ENCODE measurements around the gene SLC5A5. TPM values are rescaled to one million over a fixed set of nuclear protein-coding genes. Genes with fewer than 3 reads are reported as not detected.
"Not testable (repeated sequence)": the region's sequence is repeated elsewhere in the genome, so short reads cannot be mapped to it uniquely, and the experiment has no call there.

Gene SLC5A5
- total RNA-seq, 1 donor from 2014 or later = 0.13 TPM

GRCh38 chr19:17871032-17871877 is 490 bp upstream of the SLC5A5 start:
- no peak for DNase-seq (ENCODE audit: low spot score)

- DNase-seq (ENCODE audit: low spot score) = no peak
Measured at GRCh38 chr19:17872251-17873001, 681 bp downstream of the SLC5A5 start.

DNA sequence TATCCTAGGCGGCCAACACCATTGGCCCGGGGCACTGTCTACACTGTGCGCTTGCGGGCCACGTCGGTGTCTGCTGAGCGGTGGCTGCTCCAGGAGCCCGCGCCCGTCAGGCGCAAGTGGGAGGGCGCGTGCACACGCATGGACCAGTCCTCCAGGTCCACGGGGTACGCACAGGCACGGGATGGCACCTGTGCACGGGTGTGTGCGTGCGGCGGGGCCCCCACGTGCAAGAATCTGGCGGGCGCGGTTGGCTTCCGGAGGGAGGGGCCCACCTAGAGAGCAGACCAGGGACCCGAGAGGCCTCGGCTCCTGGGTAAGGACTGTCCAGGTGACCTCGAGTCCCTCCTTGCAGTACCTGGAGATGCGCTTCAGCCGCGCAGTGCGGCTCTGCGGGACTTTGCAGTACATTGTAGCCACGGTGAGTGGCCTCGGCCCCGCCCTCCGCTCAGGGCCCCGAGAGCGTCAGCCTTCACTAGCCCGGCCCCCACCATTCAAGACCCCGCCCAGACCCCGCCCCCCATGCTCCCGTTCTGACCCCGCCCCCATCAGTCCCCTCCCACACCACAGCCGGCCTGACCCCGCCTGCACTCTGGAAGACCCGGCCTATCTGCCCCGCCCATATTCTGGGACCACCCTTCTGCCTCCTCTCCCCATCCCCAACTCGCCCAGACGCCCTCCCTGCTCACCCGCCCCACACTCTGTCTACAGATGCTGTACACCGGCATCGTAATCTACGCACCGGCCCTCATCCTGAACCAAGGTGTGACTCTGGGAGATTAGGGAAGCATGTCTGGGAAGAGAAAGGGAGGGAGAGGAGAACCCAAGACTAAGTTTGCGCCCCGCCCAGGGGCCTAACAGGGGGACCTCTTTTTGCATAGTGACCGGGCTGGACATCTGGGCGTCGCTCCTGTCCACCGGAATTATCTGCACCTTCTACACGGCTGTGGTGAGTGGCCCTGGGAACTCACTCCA is 2.3 kb downstream of the SLC5A5 start:
- no peak for DNase-seq (ENCODE audit: low spot score)

- DNase-seq (ENCODE audit: low spot score) = no peak
Measured at GRCh38 chr19:17874758-17875135, 3.0 kb downstream of the SLC5A5 start.

GRCh38 chr19:17877696-17878095 is 6.0 kb downstream of the SLC5A5 start:
- no peak for DNase-seq (ENCODE audit: low spot score)

DNA sequence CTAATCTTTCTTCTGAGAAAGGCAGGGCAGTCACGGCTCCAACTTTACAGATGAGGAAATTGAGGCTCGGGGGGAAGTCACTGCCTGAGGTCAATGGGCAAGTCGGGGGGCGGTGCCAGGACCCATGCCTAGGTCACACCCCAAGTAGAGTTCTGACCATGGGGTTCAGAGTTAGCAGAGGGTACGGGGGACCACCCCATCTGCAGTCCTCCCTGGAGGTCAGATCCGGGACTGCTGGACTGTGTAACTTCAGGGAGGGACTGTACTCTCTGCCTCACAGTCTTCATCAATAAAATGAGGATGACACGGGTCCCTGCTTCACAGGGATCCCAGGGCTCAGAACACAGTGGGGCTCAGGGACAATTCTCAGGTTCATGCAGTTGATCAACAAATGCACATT is 7.7 kb downstream of the SLC5A5 start:
- no peak for DNase-seq (ENCODE audit: low spot score)

- no peak for DNase-seq (ENCODE audit: low spot score)
Measured at GRCh38 chr19:17881701-17882100, 10.0 kb downstream of the SLC5A5 start.

GRCh38 chr19:17883627-17884410 is 12.1 kb downstream of the SLC5A5 start:
- DNase-seq (ENCODE audit: low spot score) = no peak

GRCh38 chr19:17886515-17886914 is 14.8 kb downstream of the SLC5A5 start:
- no peak for DNase-seq (ENCODE audit: low spot score)

GRCh38 chr19:17887221-17887620 is 15.5 kb downstream of the SLC5A5 start:
- not testable (repeated sequence) for DNase-seq (ENCODE audit: low spot score)

DNA sequence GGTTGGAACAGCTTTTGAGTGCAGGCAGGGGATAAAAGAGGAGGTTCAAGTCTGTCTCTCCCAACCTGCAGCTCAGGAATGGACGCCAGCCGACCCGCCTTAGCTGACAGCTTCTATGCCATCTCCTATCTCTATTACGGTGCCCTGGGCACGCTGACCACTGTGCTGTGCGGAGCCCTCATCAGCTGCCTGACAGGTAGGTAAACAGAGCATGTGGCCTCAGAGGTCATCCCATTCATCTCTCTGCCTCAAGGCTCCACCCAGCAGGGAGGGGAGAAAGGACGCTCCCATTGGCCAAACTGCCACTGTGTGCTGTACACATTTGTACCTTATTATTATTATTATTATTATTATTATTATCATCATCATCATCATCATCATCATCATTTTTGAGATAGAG is 16.5 kb downstream of the SLC5A5 start:
- DNase-seq (ENCODE audit: low spot score) = no peak

DNA sequence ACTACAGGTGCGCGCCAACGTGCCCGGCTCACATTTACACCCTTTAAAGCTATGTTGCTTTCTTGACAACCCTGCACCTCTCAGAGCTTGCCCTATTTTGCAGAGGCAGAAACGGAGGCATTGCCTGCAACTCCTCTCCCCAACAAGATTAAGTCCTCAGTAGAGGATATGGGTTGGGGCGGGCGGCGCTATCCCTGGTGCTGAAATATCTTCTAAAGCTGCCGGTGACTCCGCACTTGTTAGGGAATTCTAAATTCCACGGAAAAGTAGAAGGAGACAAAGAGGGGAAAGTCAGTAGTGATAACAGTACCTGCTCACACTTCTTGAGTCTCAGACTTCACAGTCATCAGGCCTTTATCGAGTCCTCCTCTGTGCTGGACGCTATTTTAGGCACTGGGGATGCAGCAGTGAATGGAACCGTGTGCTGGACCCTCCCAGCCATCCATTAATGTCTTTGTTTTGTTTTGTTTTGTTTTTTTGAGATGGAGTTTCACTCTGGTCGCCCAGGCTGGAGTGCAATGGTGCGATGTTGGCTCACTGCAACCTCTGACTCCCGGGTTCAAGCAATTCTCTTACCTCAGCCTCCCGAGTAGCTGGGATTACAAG is 18.0 kb downstream of the SLC5A5 start:
- DNase-seq (ENCODE audit: low spot score) = no peak

DNA sequence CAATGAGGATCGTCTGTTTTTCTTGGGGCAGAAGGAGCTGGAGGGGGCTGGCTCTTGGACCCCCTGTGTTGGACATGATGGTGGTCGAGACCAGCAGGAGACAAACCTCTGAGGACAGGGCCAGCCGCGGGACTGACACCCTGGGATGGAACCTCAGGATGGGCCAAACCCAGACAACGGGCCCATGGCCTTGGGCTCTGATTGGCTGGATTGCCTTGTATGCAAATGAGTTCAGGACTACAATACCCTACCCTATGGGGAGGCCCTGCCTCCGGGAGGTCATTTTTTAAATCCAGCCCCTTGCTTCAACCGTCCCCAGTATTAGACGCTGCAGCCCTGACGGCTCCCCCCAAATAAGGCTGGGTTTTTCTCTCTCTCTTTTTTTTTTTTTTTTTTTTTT is 22.0 kb downstream of the SLC5A5 start:
- DNase-seq (ENCODE audit: low spot score) = no peak

- DNase-seq (ENCODE audit: low spot score) = no peak
Measured at GRCh38 chr19:17902701-17903100, 31.0 kb downstream of the SLC5A5 start.

DNA sequence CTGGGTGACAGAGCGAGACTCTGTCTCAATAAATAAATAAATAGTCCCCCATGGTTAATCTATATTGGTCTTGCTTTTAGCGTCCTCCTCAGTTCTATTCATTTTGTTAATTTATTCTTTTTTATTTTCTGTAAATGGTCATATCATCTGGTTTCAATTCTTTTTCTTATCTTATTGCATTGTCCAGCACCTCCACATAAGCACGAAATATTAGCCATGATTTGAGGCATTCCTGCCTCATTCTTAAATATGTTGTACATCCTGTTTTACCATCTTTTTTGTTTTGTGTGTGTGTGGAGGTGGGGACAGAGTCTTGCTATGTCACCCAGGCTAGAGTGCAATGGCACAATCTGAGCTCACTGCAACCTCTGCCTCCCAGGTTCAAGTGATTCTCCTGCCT is 36.5 kb downstream of the SLC5A5 start:
- DNase-seq (ENCODE audit: low spot score) = no peak

- no peak for DNase-seq (ENCODE audit: low spot score)
Measured at GRCh38 chr19:17909003-17909732, 37.4 kb downstream of the SLC5A5 start.

GRCh38 chr19:17910791-17911360 is 39.1 kb downstream of the SLC5A5 start:
- DNase-seq (ENCODE audit: low spot score) = no peak

GRCh38 chr19:17915940-17916593 is 44.3 kb downstream of the SLC5A5 start:
- DNase-seq (ENCODE audit: low spot score) = no peak

DNA sequence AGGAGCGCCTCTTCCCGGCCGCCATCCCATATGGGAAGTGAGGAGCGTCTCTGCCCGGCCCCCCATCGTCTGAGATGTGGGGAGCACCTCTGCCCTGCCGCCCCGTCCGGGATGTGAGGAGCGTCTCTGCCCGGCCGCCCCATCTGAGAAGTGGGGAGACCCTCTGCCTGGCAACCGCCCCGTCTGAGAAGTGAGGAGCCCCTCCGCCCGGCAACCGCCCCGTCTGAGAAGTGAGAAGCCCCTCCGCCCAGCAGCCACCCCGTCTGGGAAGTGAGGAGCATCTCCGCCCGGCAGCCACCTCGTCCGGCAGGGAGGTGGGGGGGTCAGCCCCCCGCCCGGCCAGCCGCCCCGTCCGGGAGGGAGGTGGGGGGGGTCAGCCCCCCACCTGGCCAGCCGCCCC is 46.4 kb downstream of the SLC5A5 start:
- not testable (repeated sequence) for DNase-seq (ENCODE audit: low spot score)
